ENCODE data around the gene SLC23A2.

Gene SLC23A2

GRCh38 chr20:5001174-5002076 lies at the start of gene SLC23A2:
Gene SLC23A2, minus strand, starts transcription at chr20:5001510. Its CDS starts 68,948 bp downstream, at chr20:4932562.
- ChIA-PET CTCF (no interaction called here), POLR2A (no interaction called here)
- peak; percentile 74 for DNase-seq (ENCODE audit: extremely low spot score)
- no peak for TF ChIP-seq BHLHE40 (IDR thresholded peaks at IDR 0.05; ENCODE audit: borderline replicate concordance)
- TF ChIP-seq FOXK2 (IDR thresholded peaks at IDR 0.05), result no peak
- TF ChIP-seq ARNT (IDR thresholded peaks at IDR 0.05), result no peak
- TF ChIP-seq L3MBTL2 (conservative IDR thresholded peaks at IDR 0.05), result no peak
- TF ChIP-seq TARDBP (IDR thresholded peaks at IDR 0.05), result no peak

GRCh38 chr20:5046656-5047339 lies 45.5 kb upstream of the SLC23A2 start:
- TF ChIP-seq SP1 (IDR thresholded peaks at IDR 0.05), result no peak
- TF ChIP-seq LEF1 (IDR thresholded peaks at IDR 0.05; ENCODE audit: borderline replicate concordance), result no peak
- no peak for TF ChIP-seq PKNOX1 (IDR thresholded peaks at IDR 0.05)
- no peak for TF ChIP-seq CTBP1 (IDR thresholded peaks at IDR 0.05; ENCODE audit: borderline replicate concordance)
- TF ChIP-seq SUZ12 (IDR thresholded peaks at IDR 0.05), result no peak
- TF ChIP-seq ELF4 (IDR thresholded peaks at IDR 0.05), result no peak
- no peak for TF ChIP-seq NFRKB (IDR thresholded peaks at IDR 0.05)
- TF ChIP-seq ARNT (IDR thresholded peaks at IDR 0.05), result no peak
- no peak for TF ChIP-seq BHLHE40 (IDR thresholded peaks at IDR 0.05; ENCODE audit: borderline replicate concordance)
- no peak for TF ChIP-seq FOXA1 (IDR thresholded peaks at IDR 0.05)
- no peak for TF ChIP-seq FOXK2 (IDR thresholded peaks at IDR 0.05)
- TF ChIP-seq ZNF384 (IDR thresholded peaks at IDR 0.05), result no peak
- no peak for TF ChIP-seq TARDBP (IDR thresholded peaks at IDR 0.05)
- TF ChIP-seq L3MBTL2 (conservative IDR thresholded peaks at IDR 0.05), result no peak
- DNase-seq (ENCODE audit: extremely low spot score), result no peak
- POLR2A ChIA-PET, result no interaction called here
- CTCF ChIA-PET, result no interaction called here

GRCh38 chr20:5045906-5046305 lies 44.6 kb upstream of the SLC23A2 start:
- ChIA-PET POLR2A (no interaction called here), CTCF (no interaction called here)
- TF ChIP-seq NFRKB (IDR thresholded peaks at IDR 0.05), result no peak
- TF ChIP-seq SP1 (IDR thresholded peaks at IDR 0.05), result no peak
- no peak for TF ChIP-seq FOXA1 (IDR thresholded peaks at IDR 0.05)
- TF ChIP-seq HDGF (IDR thresholded peaks at IDR 0.05; ENCODE audit: borderline replicate concordance), result no peak
- TF ChIP-seq CTBP1 (IDR thresholded peaks at IDR 0.05; ENCODE audit: borderline replicate concordance), result no peak
- TF ChIP-seq ZNF384 (IDR thresholded peaks at IDR 0.05), result no peak
- TF ChIP-seq SUZ12 (IDR thresholded peaks at IDR 0.05), result no peak
- no peak for TF ChIP-seq L3MBTL2 (conservative IDR thresholded peaks at IDR 0.05)
- TF ChIP-seq FOXK2 (IDR thresholded peaks at IDR 0.05), result no peak
- no peak for TF ChIP-seq PKNOX1 (IDR thresholded peaks at IDR 0.05)
- TF ChIP-seq LEF1 (IDR thresholded peaks at IDR 0.05; ENCODE audit: borderline replicate concordance), result no peak
- no peak for TF ChIP-seq BHLHE40 (IDR thresholded peaks at IDR 0.05; ENCODE audit: borderline replicate concordance)
- no peak for TF ChIP-seq ARNT (IDR thresholded peaks at IDR 0.05)
- no peak for DNase-seq (ENCODE audit: extremely low spot score)

GRCh38 chr20:5044075-5044620 lies 42.8 kb upstream of the SLC23A2 start:
- ChIA-PET POLR2A (no interaction called here), CTCF (no interaction called here)

GRCh38 chr20:5041433-5041832 lies 40.1 kb upstream of the SLC23A2 start:
- DNase-seq (ENCODE audit: extremely low spot score), result no peak

More at GRCh38 chr20:5044075-5044620, 42.8 kb upstream of the SLC23A2 start:
- no peak for TF ChIP-seq HDGF (IDR thresholded peaks at IDR 0.05; ENCODE audit: borderline replicate concordance)
- no peak for TF ChIP-seq FOXM1 (IDR thresholded peaks at IDR 0.05; ENCODE audit: borderline replicate concordance)
- TF ChIP-seq FOXA1 (IDR thresholded peaks at IDR 0.05), result no peak
- no peak for DNase-seq (ENCODE audit: extremely low spot score)

GRCh38 chr20:5040345-5040744 lies 39.0 kb upstream of the SLC23A2 start:
- DNase-seq (ENCODE audit: extremely low spot score), result no peak
- POLR2A ChIA-PET, result no interaction called here
- CTCF ChIA-PET, result interaction anchor here (0.6 kb wide), 1 partner anchor 434 kb away, joined by 3 read pairs; no protein-coding TSS in a partner anchor
- TF ChIP-seq HDGF (IDR thresholded peaks at IDR 0.05; ENCODE audit: borderline replicate concordance) (no peak), FOXK2 (IDR thresholded peaks at IDR 0.05) (no peak), CTBP1 (IDR thresholded peaks at IDR 0.05; ENCODE audit: borderline replicate concordance) (no peak), FOXA1 (IDR thresholded peaks at IDR 0.05) (no peak), ARNT (IDR thresholded peaks at IDR 0.05) (no peak), SUZ12 (IDR thresholded peaks at IDR 0.05) (no peak), SP1 (IDR thresholded peaks at IDR 0.05) (no peak), L3MBTL2 (conservative IDR thresholded peaks at IDR 0.05) (no peak), ELF4 (IDR thresholded peaks at IDR 0.05) (no peak), PKNOX1 (IDR thresholded peaks at IDR 0.05) (no peak), NFRKB (IDR thresholded peaks at IDR 0.05) (no peak), BHLHE40 (IDR thresholded peaks at IDR 0.05; ENCODE audit: borderline replicate concordance) (no peak), ZNF384 (IDR thresholded peaks at IDR 0.05) (no peak), FOXM1 (IDR thresholded peaks at IDR 0.05; ENCODE audit: borderline replicate concordance) (no peak), TARDBP (IDR thresholded peaks at IDR 0.05) (no peak)

More at GRCh38 chr20:5041433-5041832, 40.1 kb upstream of the SLC23A2 start:
- ChIA-PET POLR2A (no interaction called here), CTCF (no interaction called here)
- no peak for TF ChIP-seq FOXA1 (IDR thresholded peaks at IDR 0.05)
- TF ChIP-seq L3MBTL2 (conservative IDR thresholded peaks at IDR 0.05), result no peak
- no peak for TF ChIP-seq BHLHE40 (IDR thresholded peaks at IDR 0.05; ENCODE audit: borderline replicate concordance)
- no peak for TF ChIP-seq ELF4 (IDR thresholded peaks at IDR 0.05)
- no peak for TF ChIP-seq HDGF (IDR thresholded peaks at IDR 0.05; ENCODE audit: borderline replicate concordance)
- TF ChIP-seq LEF1 (IDR thresholded peaks at IDR 0.05; ENCODE audit: borderline replicate concordance), result no peak
- no peak for TF ChIP-seq ZNF384 (IDR thresholded peaks at IDR 0.05)
- no peak for TF ChIP-seq FOXK2 (IDR thresholded peaks at IDR 0.05)
